ENCODE data around the gene PCSK5.

DNA sequence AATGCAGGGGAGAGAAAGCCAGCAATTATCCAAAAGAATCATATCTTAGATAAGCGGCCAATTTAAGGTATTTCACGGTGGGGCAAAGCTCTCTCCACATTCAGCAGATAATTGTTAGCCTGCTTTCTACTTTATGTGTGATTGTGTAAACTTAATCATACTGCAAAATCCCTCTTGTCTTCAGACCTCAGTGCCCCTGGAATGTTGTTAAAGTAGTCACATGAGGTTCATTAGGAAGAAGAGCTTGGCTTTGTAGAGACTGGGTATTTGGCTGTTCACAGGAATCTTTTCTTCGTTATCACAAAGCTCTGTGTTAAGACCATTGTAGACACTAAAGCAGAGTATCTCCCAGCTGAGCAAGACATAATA lies 376.8 kb downstream of the PCSK5 start:
- TF ChIP-seq POLR2A (IDR thresholded peaks at IDR 0.05; ENCODE audit: low read length) (no peak), GATA1 (IDR thresholded peaks at IDR 0.05; ENCODE audit: low read depth, low read length) (no peak)
